Calu3 (cell line): ENCODE results near the gene UBN2. TPM values are rescaled to one million over a fixed set of nuclear protein-coding genes. Genes with fewer than 3 reads are reported as not detected.
"Not testable (repeated sequence)": the region's sequence is repeated elsewhere in the genome, so short reads cannot be mapped to it uniquely, and the experiment has no call there.

Experiments
- BruUV-seq: library from RNA; stranded (reverse); fragments of 400-500 nt; replicated peaks from 2 replicates; lab custom pipeline; 2021; lab: Mats Ljungman, UMichigan
- CTCF ChIA-PET: fragments of 300-600 bp; sonication (Branson Sonifier 250); formaldehyde crosslinking; loops from one replicate; lab custom pipeline; 2022; ENCODE audit warnings: antibody characterized with exemption; lab: Charles Lee
- DNase-seq: peaks from one replicate; pipeline ENCODE4 v3.0.0; 2022
- H3K27ac Mint-ChIP-seq: one replicate; pipeline ENCODE4 v1.8.0; 2022; ENCODE audit warnings: mixed read lengths; ENCODE audit not compliant: unreplicated experiment
- H3K27me3 Mint-ChIP-seq: one replicate; pipeline ENCODE4 v1.8.0; 2022; ENCODE audit warnings: mixed read lengths; ENCODE audit not compliant: unreplicated experiment
- H3K36me3 Mint-ChIP-seq: one replicate; pipeline ENCODE4 v1.8.0; 2022; ENCODE audit warnings: mild to moderate bottlenecking, moderate library complexity, mixed read lengths; ENCODE audit not compliant: insufficient read depth, unreplicated experiment
- H3K4me1 Mint-ChIP-seq: one replicate; pipeline ENCODE4 v1.8.0; 2022; ENCODE audit warnings: mild to moderate bottlenecking, low read depth, mixed read lengths; ENCODE audit not compliant: unreplicated experiment
- H3K4me3 Mint-ChIP-seq: one replicate; pipeline ENCODE4 v1.8.0; 2022; ENCODE audit warnings: mild to moderate bottlenecking, low read depth, moderate library complexity, mixed read lengths; ENCODE audit not compliant: unreplicated experiment
- H3K9me3 Mint-ChIP-seq: one replicate; pipeline ENCODE4 v1.8.0; 2022; ENCODE audit warnings: low read depth, mixed read lengths; ENCODE audit not compliant: unreplicated experiment
- CTCF ChIP-seq: fragments of 200-600 bp; IDR thresholded peaks from one replicate; pipeline ENCODE4 v1.8.0; 2022; ENCODE audit warnings: antibody characterized with exemption; ENCODE audit not compliant: unreplicated experiment
- intact Hi-C: fragments of 100-400 bp; cut with micrococcal nuclease; formaldehyde crosslinking; loops from one replicate; pipeline ENCODE4 v1.10.0; 2022; ENCODE audit not compliant: unreplicated experiment
- total RNA-seq: library from RNA; stranded (reverse); gene quantifications from 2 replicates; pipeline ENCODE4 v1.2.3, GENCODE V29; 2022

Gene UBN2
- total RNA-seq, 1 experiment from 2014 or later, result 19.2 TPM

DNA sequence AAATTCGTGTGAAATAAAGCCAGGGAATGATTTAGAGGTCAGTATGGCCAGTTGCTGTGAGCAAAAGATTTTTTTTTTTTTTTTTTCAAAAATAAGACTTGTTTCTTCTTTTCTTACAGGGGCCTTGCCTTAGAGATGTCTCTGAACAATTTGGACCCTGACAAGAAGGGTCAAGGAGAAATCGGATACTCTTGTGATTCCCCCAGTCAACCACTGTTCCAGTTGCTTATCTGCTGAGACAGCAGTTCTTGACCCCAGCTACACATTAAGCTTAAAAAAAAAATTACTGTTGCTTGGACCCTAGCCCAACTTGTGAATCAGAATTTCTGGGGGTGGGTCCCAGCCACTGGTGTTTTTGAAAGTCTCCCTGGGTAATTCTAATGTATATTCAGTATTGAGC, 98.1 kb downstream of the UBN2 start:
- CTCF ChIA-PET, result no interaction called here
- no peak for TF ChIP-seq CTCF
- Mint-ChIP-seq H3K27me3 (no peaks in the 10 kb centered on the region), H3K27ac (no peak overlapping the region), H3K4me1 (no peaks in the 10 kb centered on the region), H3K4me3 (no peak overlapping the region), H3K36me3 (peaks cover under 1% of the 10 kb centered on the region), H3K9me3 (no peaks in the 10 kb centered on the region)
- no peak for DNase-seq
- intact Hi-C loops, result no loop called here
- BruUV-seq, result no TSS peak

GRCh38 chr7:139330333-139331030, 99.4 kb downstream of the UBN2 start:
- no peak overlapping the region for H3K4me3 Mint-ChIP-seq
- no TSS peak for BruUV-seq
- H3K4me1 Mint-ChIP-seq, result no peaks in the 10 kb centered on the region
- H3K36me3 Mint-ChIP-seq, result no peaks in the 10 kb centered on the region
- no peaks in the 10 kb centered on the region for H3K27me3 Mint-ChIP-seq
- intact Hi-C loops, result no loop called here
- DNase-seq, result no peak
- no peak overlapping the region for H3K27ac Mint-ChIP-seq
- no peaks in the 10 kb centered on the region for H3K9me3 Mint-ChIP-seq
- TF ChIP-seq CTCF, result no peak
- CTCF ChIA-PET, result no interaction called here

DNA sequence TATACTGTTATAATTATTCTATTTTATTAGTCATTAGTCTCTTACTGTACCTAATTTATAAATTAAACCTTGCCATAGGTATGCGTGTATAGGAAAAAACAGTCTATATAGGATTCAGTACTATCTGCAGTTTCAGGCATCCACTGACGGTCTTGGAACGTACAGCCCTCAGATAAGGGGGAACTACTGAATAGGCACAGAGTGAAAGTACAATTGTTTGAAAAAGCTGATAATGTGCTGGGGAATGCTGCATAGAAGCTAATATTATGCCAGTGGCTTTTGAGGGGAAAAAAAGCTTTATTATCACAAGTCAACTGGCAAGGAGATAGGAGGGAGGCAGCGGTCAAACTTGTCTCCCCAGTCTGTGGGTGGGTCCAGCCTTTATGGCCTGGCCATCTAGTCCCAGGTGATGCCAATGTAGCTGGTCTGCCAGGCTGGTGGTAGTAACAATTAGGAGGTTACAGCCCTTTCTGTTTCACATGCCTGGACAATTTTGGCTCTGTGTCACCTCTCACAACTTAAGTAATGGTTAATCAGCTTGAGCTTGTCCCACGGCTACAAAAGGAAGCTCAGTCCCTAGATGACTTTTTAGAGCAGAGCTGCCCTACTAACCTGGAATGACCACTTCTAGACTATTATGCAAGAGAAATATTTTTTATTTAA, 101.8 kb downstream of the UBN2 start:
- Mint-ChIP-seq H3K27me3 (no peaks in the 10 kb centered on the region), H3K27ac (no peak overlapping the region), H3K4me1 (no peaks in the 10 kb centered on the region), H3K36me3 (no peaks in the 10 kb centered on the region), H3K9me3 (no peaks in the 10 kb centered on the region), H3K4me3 (no peak overlapping the region)
- no peak for TF ChIP-seq CTCF
- DNase-seq, result no peak
- BruUV-seq, result no TSS peak
- intact Hi-C loops, result no loop called here
- CTCF ChIA-PET, result interaction anchor here (0.6 to 1.0 kb wide), 5 partner anchors 8 to 296 kb away, joined by 3 to 6 read pairs (median 3); no protein-coding TSS in a partner anchor

- BruUV-seq, H3K4me1 Mint-ChIP-seq, intact Hi-C loops, DNase-seq, H3K4me3 Mint-ChIP-seq, H3K27me3 Mint-ChIP-seq, H3K36me3 Mint-ChIP-seq, H3K27ac Mint-ChIP-seq, H3K9me3 Mint-ChIP-seq: not testable (repeated sequence)
- CTCF ChIA-PET, result interaction anchor here (0.6 to 1.0 kb wide), 5 partner anchors 8 to 295 kb away, joined by 3 to 6 read pairs (median 3); no protein-coding TSS in a partner anchor
Measured at GRCh38 chr7:139333443-139333842, 102.4 kb downstream of the UBN2 start.
